GM19328 (cell line): ENCODE measurements around the gene KNDC1.

Experiments used
- ATAC-seq: cut with Tn5 transposase; IDR thresholded peaks from one replicate; pipeline ENCODE4 v1.9.1; 2021; ENCODE audit warnings: mild to moderate bottlenecking, moderate library complexity; ENCODE audit not compliant: unreplicated experiment

The KNDC1 gene

GRCh38 chr10:133177380-133178157, 17.6 kb downstream of the KNDC1 start:
- ATAC-seq, result no peak

DNA sequence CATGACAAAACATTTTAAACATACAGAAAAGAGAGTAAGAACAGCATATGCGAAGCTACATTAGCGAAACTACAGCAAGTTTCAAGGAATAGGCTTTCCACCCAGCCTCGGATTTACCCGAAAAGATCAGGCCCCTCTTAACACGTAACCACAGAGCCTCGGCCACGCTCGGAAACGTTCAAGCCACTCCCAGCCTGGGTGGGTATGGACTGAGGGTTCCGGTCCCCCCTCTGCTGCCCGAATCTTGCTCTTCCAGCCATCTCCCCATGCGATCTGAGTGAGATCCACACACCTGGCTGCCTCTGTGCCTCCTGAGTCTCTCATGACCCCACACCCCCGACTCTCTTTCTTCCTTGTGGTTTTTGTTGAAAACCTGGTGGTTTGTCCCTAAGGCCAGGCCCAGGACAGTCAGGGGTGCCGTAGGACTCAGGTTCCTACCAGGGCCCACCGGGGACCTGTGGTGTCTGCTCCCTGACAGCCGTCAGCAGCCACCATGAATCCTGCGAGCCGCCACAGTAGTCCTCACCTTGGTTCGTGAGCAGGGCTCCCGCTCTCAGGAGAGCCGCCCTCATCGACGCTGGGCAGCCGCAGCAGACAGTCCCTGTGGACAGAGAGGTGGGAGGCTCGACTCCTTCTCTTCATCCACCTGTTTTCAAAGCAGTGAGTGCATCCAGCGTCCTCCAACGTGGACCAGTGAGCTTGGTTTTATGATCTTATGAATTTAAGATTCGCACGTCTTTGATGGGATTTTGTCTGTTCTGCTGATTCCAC, 18.5 kb downstream of the KNDC1 start:
- ATAC-seq, result no peak

DNA sequence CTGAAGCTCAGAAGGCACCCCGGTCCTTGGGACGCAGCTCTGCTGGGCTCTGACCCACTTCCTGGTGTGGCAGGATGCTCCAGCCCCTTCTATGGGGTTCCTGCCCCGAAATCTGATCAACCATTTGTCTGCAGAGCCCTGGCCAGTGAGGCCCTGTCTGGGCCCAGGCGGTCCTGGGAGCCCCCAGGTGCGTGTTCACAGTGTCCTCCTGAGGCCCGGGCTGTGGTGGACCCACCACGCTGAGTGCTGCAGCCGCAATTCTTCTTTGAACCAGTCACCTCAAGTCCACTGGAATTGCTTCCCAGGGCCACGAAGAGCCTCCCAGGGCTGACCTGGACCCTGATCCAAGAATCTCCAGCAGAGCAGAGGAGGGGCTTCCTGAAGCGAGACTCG, 19.1 kb downstream of the KNDC1 start:
- no peak for ATAC-seq

DNA sequence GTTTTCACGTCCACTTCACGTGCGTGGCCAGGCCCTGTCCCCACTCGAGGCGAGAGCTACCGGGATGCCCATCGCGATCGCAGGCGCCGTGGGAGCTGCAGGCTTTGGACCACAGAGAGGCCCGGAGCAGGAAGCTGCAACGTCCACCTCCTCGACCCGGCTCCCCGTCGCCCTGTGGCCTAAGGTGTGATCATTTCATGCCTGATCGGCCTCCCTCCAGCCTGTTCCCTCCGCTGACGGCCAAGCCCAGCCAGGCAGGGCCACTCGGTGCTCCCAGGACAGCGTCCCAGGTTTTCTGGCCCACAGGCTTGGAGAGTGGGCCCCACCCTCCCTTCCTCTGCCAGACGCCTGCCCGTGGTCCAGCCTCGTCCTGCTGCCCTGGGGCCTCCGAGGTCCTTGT, 19.6 kb downstream of the KNDC1 start:
- ATAC-seq, result no peak

- no peak for ATAC-seq
These were observed 20.4 kb downstream of the KNDC1 start for GRCh38 chr10:133180192-133180964.

DNA sequence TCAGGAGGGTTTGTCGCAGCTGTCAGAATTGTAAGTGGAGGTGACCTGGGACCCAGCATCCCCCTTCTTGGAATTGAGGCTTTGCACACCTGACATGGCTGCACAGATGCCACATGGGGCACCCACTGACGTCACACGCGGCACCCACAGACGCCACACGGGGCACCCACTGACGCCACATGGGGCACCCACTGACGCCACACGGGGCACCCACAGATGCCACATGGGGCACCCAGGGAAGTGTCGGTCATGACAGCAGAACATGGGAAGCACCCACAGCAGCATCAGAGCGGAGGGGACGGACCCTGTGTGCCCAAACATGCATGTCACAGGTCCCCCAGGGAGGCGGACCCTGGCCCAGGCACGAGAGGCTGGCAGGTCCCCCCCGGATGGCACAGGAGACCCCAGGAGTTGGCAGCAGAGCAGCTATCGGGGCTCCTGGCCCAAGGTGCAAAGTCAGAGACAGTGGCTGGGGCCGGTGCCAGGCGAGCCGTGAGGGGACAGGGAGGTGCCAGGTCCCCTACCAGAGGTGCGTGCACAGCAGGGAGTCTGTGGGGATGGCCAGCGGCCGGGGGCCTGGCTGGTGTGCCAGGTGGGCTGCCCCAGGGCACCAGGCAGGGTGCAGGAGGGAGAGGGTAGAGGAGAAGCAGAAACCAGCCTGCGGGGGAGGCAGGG, 21.1 kb downstream of the KNDC1 start:
- no peak for ATAC-seq

DNA sequence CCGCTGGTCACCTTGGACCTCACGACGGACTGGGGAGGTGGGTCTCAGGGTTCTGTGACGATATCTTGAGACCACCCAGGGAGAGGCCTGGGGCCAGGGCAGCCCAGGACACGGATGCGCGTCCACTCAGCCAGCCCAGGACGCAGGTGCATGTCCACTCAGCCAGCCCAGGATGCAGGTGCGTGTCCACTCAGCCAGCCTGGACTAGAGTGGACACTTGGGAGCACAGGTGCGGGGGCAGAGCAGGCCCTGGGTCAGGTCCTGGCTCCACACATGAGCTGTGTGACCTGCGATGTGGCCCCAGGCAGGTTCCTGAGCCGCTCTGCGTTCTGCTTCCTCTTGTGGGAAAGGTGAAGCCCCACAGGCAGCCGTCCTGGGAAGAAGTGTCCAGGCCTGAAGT, 22.2 kb downstream of the KNDC1 start:
- no peak for ATAC-seq

- no peak for ATAC-seq
These were observed 23.0 kb downstream of the KNDC1 start for GRCh38 chr10:133182791-133183645.

GRCh38 chr10:133183646-133184378, 23.8 kb downstream of the KNDC1 start:
- no peak for ATAC-seq

- ATAC-seq, result no peak
These were observed 24.7 kb downstream of the KNDC1 start for GRCh38 chr10:133184591-133185244.

- ATAC-seq, result no peak
These were observed 25.4 kb downstream of the KNDC1 start for GRCh38 chr10:133185421-133185820.

GRCh38 chr10:133185916-133186315, 25.9 kb downstream of the KNDC1 start:
- no peak for ATAC-seq

DNA sequence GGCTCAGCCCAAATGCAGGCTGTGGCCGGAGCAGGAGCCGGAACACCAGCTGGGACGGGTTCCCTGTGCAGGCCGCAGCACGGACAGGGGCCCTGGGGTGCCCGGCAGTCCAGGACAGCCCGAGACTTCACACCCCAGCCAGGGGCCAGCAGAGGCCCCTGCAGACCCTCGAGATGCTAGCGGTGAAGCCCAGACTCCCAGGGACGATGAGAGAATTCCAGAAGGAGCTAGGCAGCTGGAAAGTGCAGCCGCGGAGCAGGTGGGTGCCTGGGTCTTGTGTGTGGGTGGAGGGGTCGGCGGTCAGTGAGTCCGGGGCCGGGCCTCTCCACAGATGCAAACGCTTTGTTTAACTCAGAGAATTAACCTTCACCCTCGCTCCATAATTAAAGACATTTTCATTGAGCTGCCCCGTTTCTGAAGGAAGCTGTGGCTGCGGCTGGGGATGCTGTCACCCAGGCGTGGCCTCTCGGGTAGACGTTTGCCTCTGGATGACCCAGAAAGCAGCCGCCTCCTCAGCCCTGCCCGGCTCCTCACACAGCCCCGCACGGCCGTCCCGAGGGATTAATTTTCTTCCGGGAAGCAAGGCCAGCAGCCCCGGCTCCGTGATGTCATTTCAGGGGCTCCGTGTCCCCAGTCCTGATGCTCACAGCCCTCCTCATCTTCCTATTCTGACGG, 26.5 kb downstream of the KNDC1 start:
- no peak for ATAC-seq

GRCh38 chr10:133187091-133187905, 27.3 kb downstream of the KNDC1 start:
- ATAC-seq, result no peak

GRCh38 chr10:133187906-133188681, 28.1 kb downstream of the KNDC1 start:
- ATAC-seq, result no peak

GRCh38 chr10:133189256-133189655, 29.2 kb downstream of the KNDC1 start:
- ATAC-seq, result no peak

DNA sequence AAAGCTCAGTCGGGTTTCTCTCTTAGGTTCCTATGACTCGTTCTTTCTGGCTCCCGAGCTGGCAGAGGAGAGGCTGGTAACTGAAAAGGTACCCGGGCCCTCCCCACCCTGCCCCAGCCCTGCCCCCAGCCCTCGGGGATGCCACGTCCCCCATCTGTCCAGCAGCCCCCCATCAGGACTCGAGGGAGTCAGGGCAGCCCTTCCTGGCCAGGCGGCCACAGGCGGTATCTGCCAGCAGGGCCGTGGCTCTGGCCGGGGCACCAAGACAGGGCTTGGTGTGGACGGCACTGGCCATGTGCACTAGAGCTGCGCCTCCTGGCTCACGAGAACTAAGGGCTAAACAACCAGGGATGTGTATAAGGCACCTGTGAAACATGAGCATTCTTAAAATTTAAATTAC, 29.7 kb downstream of the KNDC1 start:
- no peak for ATAC-seq
